HG02588 (cell line): ENCODE results near the gene SGCD.

ENCODE experiments used
- ATAC-seq: cut with Tn5 transposase; IDR thresholded peaks from one replicate; pipeline ENCODE4 v1.9.1; 2021; ENCODE audit warnings: mild to moderate bottlenecking, moderate library complexity; ENCODE audit not compliant: unreplicated experiment

SGCD gene

GRCh38 chr5:156498226-156498980 is 171.4 kb downstream of the SGCD start:
- ATAC-seq, result no peak

- no peak for ATAC-seq
Observed at GRCh38 chr5:156500755-156501154, 173.8 kb downstream of the SGCD start.

- no peak for ATAC-seq
Observed at GRCh38 chr5:156505101-156505500, 178.1 kb downstream of the SGCD start.

GRCh38 chr5:156513123-156513815 is 186.3 kb downstream of the SGCD start:
- ATAC-seq, result no peak

GRCh38 chr5:156515121-156515520 is 188.2 kb downstream of the SGCD start:
- ATAC-seq, result no peak

GRCh38 chr5:156515803-156516360 is 188.9 kb downstream of the SGCD start:
- no peak for ATAC-seq

GRCh38 chr5:156522651-156523529 is 195.9 kb downstream of the SGCD start:
- ATAC-seq, result no peak

- ATAC-seq, result no peak
Observed at GRCh38 chr5:156523607-156524006, 196.6 kb downstream of the SGCD start.

GRCh38 chr5:156526081-156526925 is 199.3 kb downstream of the SGCD start:
- ATAC-seq, result no peak

GRCh38 chr5:156527611-156528010 is 200.6 kb downstream of the SGCD start:
- no peak for ATAC-seq

GRCh38 chr5:156528673-156529072 is 201.7 kb downstream of the SGCD start:
- ATAC-seq, result no peak

GRCh38 chr5:156529892-156530291 is 202.9 kb downstream of the SGCD start:
- ATAC-seq, result no peak

- no peak for ATAC-seq
Observed at GRCh38 chr5:156531199-156531598, 204.2 kb downstream of the SGCD start.

- no peak for ATAC-seq
Observed at GRCh38 chr5:156532921-156533320, 206.0 kb downstream of the SGCD start.

- no peak for ATAC-seq
Observed at GRCh38 chr5:156534085-156534484, 207.1 kb downstream of the SGCD start.

GRCh38 chr5:156534906-156535485 is 208.0 kb downstream of the SGCD start:
- ATAC-seq, result no peak

- ATAC-seq, result no peak
Observed at GRCh38 chr5:156540491-156540890, 213.5 kb downstream of the SGCD start.

- ATAC-seq, result no peak
Observed at GRCh38 chr5:156541582-156541981, 214.6 kb downstream of the SGCD start.

- no peak for ATAC-seq
Observed at GRCh38 chr5:156543348-156544145, 216.6 kb downstream of the SGCD start.
